MV-4-11 (cell line): ENCODE measurements around the gene AFF4.
A peak's percentile ranks its signal among the peaks of the same experiment; 100 is the strongest.

Source experiments
- DNase-seq: peaks from one replicate; lab custom pipeline; 2025; lab: John Stamatoyannopoulos, UW

The AFF4 gene

GRCh38 chr5:132853790-132854189 is 109.6 kb downstream of the AFF4 start:
- DNase-seq = peak; percentile 15

- no peak for DNase-seq
Observed at GRCh38 chr5:132853323-132853722, 110.1 kb downstream of the AFF4 start.

- no peak for DNase-seq
Observed at GRCh38 chr5:132850066-132850465, 113.4 kb downstream of the AFF4 start.

GRCh38 chr5:132849347-132849746 is 114.1 kb downstream of the AFF4 start:
- DNase-seq = no peak

GRCh38 chr5:132848270-132848669 is 115.2 kb downstream of the AFF4 start:
- no peak for DNase-seq

GRCh38 chr5:132841305-132841704 is 122.1 kb downstream of the AFF4 start:
- peak; percentile 66 for DNase-seq

- no peak for DNase-seq
Observed at GRCh38 chr5:132840896-132841295, 122.5 kb downstream of the AFF4 start.

- no peak for DNase-seq
Observed at GRCh38 chr5:132840313-132840712, 123.1 kb downstream of the AFF4 start.

GRCh38 chr5:132839426-132840301 is 123.8 kb downstream of the AFF4 start:
- peak; percentile 23 for DNase-seq

GRCh38 chr5:132838516-132839282 is 124.7 kb downstream of the AFF4 start:
- no peak for DNase-seq

GRCh38 chr5:132837868-132838267 is 125.6 kb downstream of the AFF4 start:
- no peak for DNase-seq

GRCh38 chr5:132836852-132837251 is 126.6 kb downstream of the AFF4 start:
- no peak for DNase-seq

- DNase-seq = no peak
Observed at GRCh38 chr5:132834057-132834456, 129.4 kb downstream of the AFF4 start.

- no peak for DNase-seq
Observed at GRCh38 chr5:132832612-132833011, 130.8 kb downstream of the AFF4 start.

- DNase-seq = no peak
Observed at GRCh38 chr5:132831095-132831860, 132.2 kb downstream of the AFF4 start.

- no peak for DNase-seq
Observed at GRCh38 chr5:132830436-132831094, 132.9 kb downstream of the AFF4 start, which contains the start of gene SHROOM1. SHROOM1 (minus strand) TSS chr5:132830647; CDS start chr5:132826140, 4,507 bp downstream.

GRCh38 chr5:132829742-132830435 is 133.5 kb downstream of the AFF4 start:
- peak; percentile 20 for DNase-seq

GRCh38 chr5:132828846-132829494 is 134.5 kb downstream of the AFF4 start:
- DNase-seq = no peak

- no peak for DNase-seq
Observed at GRCh38 chr5:132827943-132828673, 135.3 kb downstream of the AFF4 start.
